ENCODE results near the gene ASIC4. TPM values are rescaled to one million over a fixed set of nuclear protein-coding genes. Genes with fewer than 3 reads are reported as not detected.

The ASIC4 gene
- total RNA-seq, 2 experiments from 2014 or later = 0.73 to 0.74 TPM

- TF ChIP-seq EZH2phosphoT487 (IDR thresholded peaks at IDR 0.05; ENCODE audit: borderline replicate concordance, low read depth, low read length) (no peak), CTCF (conservative IDR thresholded peaks at IDR 0.05; ENCODE audit: low read length) (no peak)
- no peaks in the 10 kb centered on the region for H3K9me2 ChIP-seq (ENCODE audit: insufficient read depth, low read length)
- no TSS peak for BruUV-seq (replicated peaks)
- POLR2A ChIA-PET = no interaction called here
- H3K4me1 ChIP-seq (ENCODE audit: insufficient read depth, low read length, poor library complexity, severe bottlenecking) = no peaks in the 10 kb centered on the region
- no peak overlapping the region for H3K4me3 ChIP-seq (ENCODE audit: low read depth, low read length, poor library complexity, severe bottlenecking)
- no peaks in the 10 kb centered on the region; the same call in 1 of the 2 replicates for H4K20me1 ChIP-seq (ENCODE audit: insufficient read depth, low read length)
- H3K36me3 ChIP-seq (ENCODE audit: insufficient read depth, low read length) = no peaks in the 10 kb centered on the region
- H3K9me3 ChIP-seq (ENCODE audit: low read length) = no peaks in the 10 kb centered on the region
- H2AFZ ChIP-seq (ENCODE audit: low read length) = no peak overlapping the region
- CTCF ChIA-PET (ENCODE audit: unreplicated experiment) = no interaction called here
- H3K79me2 ChIP-seq (ENCODE audit: insufficient read depth, low read depth, low read length) = no peaks in the 10 kb centered on the region
- no peak for DNase-seq (ENCODE audit: low spot score)
- no peak overlapping the region for H3K4me2 ChIP-seq (ENCODE audit: low read length)
- intact Hi-C loops (cut with micrococcal nuclease; ENCODE audit: unreplicated experiment) = no loop called here
- no peak overlapping the region for H3K27ac ChIP-seq (ENCODE audit: low read depth, low read length, poor library complexity, severe bottlenecking)
Measured at GRCh38 chr2:219477179-219477578, 37.1 kb upstream of the ASIC4 start.

GRCh38 chr2:219477815-219478214, 36.5 kb upstream of the ASIC4 start:
- Histone ChIP-seq H3K27ac (ENCODE audit: low read depth, low read length, poor library complexity, severe bottlenecking) (no peak overlapping the region), H3K79me2 (ENCODE audit: insufficient read depth, low read depth, low read length) (no peaks in the 10 kb centered on the region), H3K4me2 (ENCODE audit: low read length) (no peak overlapping the region), H3K4me3 (ENCODE audit: low read depth, low read length, poor library complexity, severe bottlenecking) (no peak overlapping the region), H3K36me3 (ENCODE audit: insufficient read depth, low read length) (no peaks in the 10 kb centered on the region), H3K4me1 (ENCODE audit: insufficient read depth, low read length, poor library complexity, severe bottlenecking) (no peaks in the 10 kb centered on the region), H3K9me3 (ENCODE audit: low read length) (no peaks in the 10 kb centered on the region), H2AFZ (ENCODE audit: low read length) (no peak overlapping the region), H4K20me1 (ENCODE audit: insufficient read depth, low read length) (no peaks in the 10 kb centered on the region; the same call in 1 of the 2 replicates), H3K9me2 (ENCODE audit: insufficient read depth, low read length) (no peaks in the 10 kb centered on the region)
- no peak for TF ChIP-seq EZH2phosphoT487 (IDR thresholded peaks at IDR 0.05; ENCODE audit: borderline replicate concordance, low read depth, low read length)
- TF ChIP-seq CTCF (conservative IDR thresholded peaks at IDR 0.05; ENCODE audit: low read length) = no peak
- DNase-seq (ENCODE audit: low spot score) = no peak
- intact Hi-C loops (cut with micrococcal nuclease; ENCODE audit: unreplicated experiment) = no loop called here
- POLR2A ChIA-PET = no interaction called here
- CTCF ChIA-PET (ENCODE audit: unreplicated experiment) = interaction anchor here (0.7 kb wide), 1 partner anchor 19 kb away, joined by 3 read pairs; no protein-coding TSS in a partner anchor
- no TSS peak for BruUV-seq (replicated peaks)

GRCh38 chr2:219478916-219479315, 35.4 kb upstream of the ASIC4 start:
- Histone ChIP-seq H3K4me2 (ENCODE audit: low read length) (no peak overlapping the region), H4K20me1 (ENCODE audit: insufficient read depth, low read length) (no peaks in the 10 kb centered on the region; the same call in 1 of the 2 replicates), H3K27ac (ENCODE audit: low read depth, low read length, poor library complexity, severe bottlenecking) (no peak overlapping the region), H3K9me2 (ENCODE audit: insufficient read depth, low read length) (no peaks in the 10 kb centered on the region), H2AFZ (ENCODE audit: low read length) (no peak overlapping the region), H3K36me3 (ENCODE audit: insufficient read depth, low read length) (no peaks in the 10 kb centered on the region), H3K4me3 (ENCODE audit: low read depth, low read length, poor library complexity, severe bottlenecking) (no peak overlapping the region), H3K79me2 (ENCODE audit: insufficient read depth, low read depth, low read length) (no peaks in the 10 kb centered on the region), H3K4me1 (ENCODE audit: insufficient read depth, low read length, poor library complexity, severe bottlenecking) (no peaks in the 10 kb centered on the region), H3K9me3 (ENCODE audit: low read length) (no peaks in the 10 kb centered on the region)
- POLR2A ChIA-PET = no interaction called here
- intact Hi-C loops (cut with micrococcal nuclease; ENCODE audit: unreplicated experiment) = no loop called here
- TF ChIP-seq EZH2phosphoT487 (IDR thresholded peaks at IDR 0.05; ENCODE audit: borderline replicate concordance, low read depth, low read length) = no peak
- BruUV-seq (replicated peaks) = no TSS peak
- CTCF ChIA-PET (ENCODE audit: unreplicated experiment) = no interaction called here
- DNase-seq (ENCODE audit: low spot score) = no peak

All from OCI-LY7 (cell line).